OCI-LY3 (cell line): ENCODE results near the gene IPCEF1.

Experiments used
- EZH2phosphoT487 ChIP-seq: fragments of 200-600 bp; shearing (Covaris generic); IDR thresholded peaks from 2 replicates; pipeline ENCODE4 v1.6.1; 2018; ENCODE audit warnings: antibody characterized with exemption, mixed run types, low read depth
- TF ChIP-seq, protein P1 (sequence below): fragments of 200-600, 300-600 bp; sonication (generic); IDR thresholded peaks from 2 replicates; pipeline ENCODE4 v1.5.1; 2014; ENCODE audit warnings: antibody characterized with exemption, low read length, low read depth

DNA sequence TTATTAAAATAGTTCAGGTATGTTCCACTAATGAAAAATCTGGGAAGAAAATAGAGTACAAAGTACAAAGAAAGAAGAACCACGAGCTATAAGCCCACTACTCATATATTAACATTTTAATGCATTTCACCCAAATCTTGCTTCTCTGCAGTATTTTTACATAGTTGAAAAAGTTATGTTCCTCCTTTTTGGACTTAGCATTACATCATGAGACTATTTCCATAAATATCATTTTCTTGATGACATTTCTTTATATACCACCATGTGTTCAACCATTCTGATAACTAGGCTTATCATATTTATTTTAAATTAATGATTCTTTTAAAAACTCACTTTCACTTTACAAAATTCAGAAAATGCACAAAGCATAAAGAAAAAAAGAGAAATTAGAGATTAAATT is 3.0 kb downstream of the IPCEF1 start:
- TF ChIP-seq, protein P1, sequence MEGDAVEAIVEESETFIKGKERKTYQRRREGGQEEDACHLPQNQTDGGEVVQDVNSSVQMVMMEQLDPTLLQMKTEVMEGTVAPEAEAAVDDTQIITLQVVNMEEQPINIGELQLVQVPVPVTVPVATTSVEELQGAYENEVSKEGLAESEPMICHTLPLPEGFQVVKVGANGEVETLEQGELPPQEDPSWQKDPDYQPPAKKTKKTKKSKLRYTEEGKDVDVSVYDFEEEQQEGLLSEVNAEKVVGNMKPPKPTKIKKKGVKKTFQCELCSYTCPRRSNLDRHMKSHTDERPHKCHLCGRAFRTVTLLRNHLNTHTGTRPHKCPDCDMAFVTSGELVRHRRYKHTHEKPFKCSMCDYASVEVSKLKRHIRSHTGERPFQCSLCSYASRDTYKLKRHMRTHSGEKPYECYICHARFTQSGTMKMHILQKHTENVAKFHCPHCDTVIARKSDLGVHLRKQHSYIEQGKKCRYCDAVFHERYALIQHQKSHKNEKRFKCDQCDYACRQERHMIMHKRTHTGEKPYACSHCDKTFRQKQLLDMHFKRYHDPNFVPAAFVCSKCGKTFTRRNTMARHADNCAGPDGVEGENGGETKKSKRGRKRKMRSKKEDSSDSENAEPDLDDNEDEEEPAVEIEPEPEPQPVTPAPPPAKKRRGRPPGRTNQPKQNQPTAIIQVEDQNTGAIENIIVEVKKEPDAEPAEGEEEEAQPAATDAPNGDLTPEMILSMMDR, result no peak
- TF ChIP-seq EZH2phosphoT487, result no peak
